T-helper 17 cell (primary cell): Measurements from ENCODE around the gene KDM4B. TPM values are rescaled to one million over a fixed set of nuclear protein-coding genes. Genes with fewer than 3 reads are reported as not detected.
"Not testable (repeated sequence)": the region's sequence is repeated elsewhere in the genome, so short reads cannot be mapped to it uniquely, and the experiment has no call there.

ENCODE experiments used
- ATAC-seq: fragments of 150-1000 bp; cut with Tn5 transposase; 2 replicates; pipeline ENCODE4 v1.10.0; 2021; ENCODE audit warnings: mild to moderate bottlenecking, moderate library complexity
- DNase-seq, 3 donors: peaks; one replicate each; pipeline versions ENCODE4 v3.0.0 to v3.0.0-alpha.2; 2020 to 2021
- H3K9me3 ChIP-seq: one replicate; pipeline ENCODE4 v1.7.0; 2013; ENCODE audit warnings: low read length, mild to moderate bottlenecking; ENCODE audit not compliant: control insufficient read depth, poor library complexity, severe bottlenecking
- H3K27ac Mint-ChIP-seq: one replicate; pipeline ENCODE4 v1.8.0; 2022; ENCODE audit warnings: mild to moderate bottlenecking, moderate library complexity, mixed read lengths
- H3K27me3 Mint-ChIP-seq: one replicate; pipeline ENCODE4 v1.8.0; 2022; ENCODE audit warnings: mixed read lengths
- H3K36me3 Mint-ChIP-seq: one replicate; pipeline ENCODE4 v1.8.0; 2022; ENCODE audit warnings: low read depth, mixed read lengths
- H3K4me1 Mint-ChIP-seq: one replicate; pipeline ENCODE4 v1.8.0; 2022; ENCODE audit warnings: mild to moderate bottlenecking, mixed read lengths
- H3K4me3 Mint-ChIP-seq: one replicate; pipeline ENCODE4 v1.8.0; 2022; ENCODE audit warnings: mild to moderate bottlenecking, moderate library complexity, mixed read lengths
- total RNA-seq, 4 donors: library from RNA in 2 of 4; stranded (reverse) in 2 of 4; gene quantifications; one replicate each; pipeline ENCODE4 v1.2.3 and lab custom pipeline; 2022 to 2026

KDM4B gene
- total RNA-seq (10 to 100 TPM; 37.6 to 42.2 TPM), total RNA-seq (lab: John Stamatoyannopoulos, UW) (53.0 to 53.8 reads per million in 2 donors)

DNA sequence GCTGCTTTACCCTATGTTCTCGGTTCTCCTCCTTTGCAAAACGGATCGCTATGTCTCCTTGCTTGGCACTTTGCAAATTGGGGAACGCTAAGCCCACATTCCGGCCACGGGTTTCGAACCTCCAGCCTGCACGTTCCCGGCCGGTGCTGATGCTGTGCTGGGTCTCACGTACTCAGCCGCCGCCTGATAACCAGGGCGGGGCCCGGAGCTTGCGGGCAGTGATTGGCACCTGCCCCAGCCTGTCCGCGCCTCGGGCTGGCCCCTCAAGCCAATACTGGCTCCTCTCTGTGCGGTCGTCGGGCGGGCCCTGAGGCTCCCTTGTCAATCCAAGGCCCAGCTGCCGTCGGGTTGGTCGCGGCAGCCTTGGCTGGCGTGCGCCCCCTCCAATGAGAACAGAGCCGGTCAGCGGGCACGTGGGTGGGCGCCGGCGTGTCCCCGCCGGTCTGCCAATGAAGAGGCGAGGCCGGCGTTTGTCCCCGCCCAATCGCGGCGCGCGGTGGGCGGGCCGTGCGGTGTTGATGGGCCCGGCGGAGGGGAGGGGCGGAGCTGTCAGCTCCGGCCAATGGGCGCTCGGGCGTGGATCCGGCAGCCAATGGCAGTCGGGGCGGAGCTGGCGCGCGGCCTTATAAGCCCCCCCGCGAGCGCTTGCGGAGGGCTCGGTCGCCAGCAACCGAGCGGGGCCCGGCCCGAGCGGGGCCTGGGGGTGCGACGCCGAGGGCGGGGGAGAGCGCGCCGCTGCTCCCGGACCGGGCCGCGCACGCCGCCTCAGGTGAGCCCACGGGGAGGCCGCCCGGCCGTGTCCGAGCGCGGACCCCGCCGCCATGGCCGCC is at the start of gene KDM4B:
Gene KDM4B (plus strand): TSS at position 652 of the 830 bp plus-strand sequence. CDS start 63,778 bp downstream, outside the sequence.
- Mint-ChIP-seq H3K4me3 (peak within 1 kb of the TSS; percentile 94), H3K4me1 (peaks cover 29% of the 10 kb centered on the region), H3K36me3 (no peaks in the 10 kb centered on the region), H3K27me3 (no peaks in the 10 kb centered on the region), H3K27ac (peak within 1 kb of the TSS; percentile 91)
- H3K9me3 ChIP-seq, result no peaks in the 10 kb centered on the region
- ATAC-seq, result peak; percentile 94
- DNase-seq, result peak; percentile 99

- no peak overlapping the region for H3K4me3 Mint-ChIP-seq
- ATAC-seq, result no peak
- no peaks in the 10 kb centered on the region for H3K36me3 Mint-ChIP-seq
Observed at GRCh38 chr19:4922530-4923275, 46.2 kb upstream of the KDM4B start.

GRCh38 chr19:4923276-4923747 is 45.6 kb upstream of the KDM4B start:
- Mint-ChIP-seq H3K27ac (no peak overlapping the region), H3K4me3 (no peak overlapping the region), H3K4me1 (no peaks in the 10 kb centered on the region), H3K27me3 (no peaks in the 10 kb centered on the region), H3K36me3 (no peaks in the 10 kb centered on the region)
- ATAC-seq (no peak), DNase-seq (no peak)
- no peaks in the 10 kb centered on the region for H3K9me3 ChIP-seq

More at GRCh38 chr19:4922530-4923275, 46.2 kb upstream of the KDM4B start:
- no peaks in the 10 kb centered on the region for H3K9me3 ChIP-seq
- no peak overlapping the region for H3K27ac Mint-ChIP-seq
- no peak for DNase-seq
- H3K4me1 Mint-ChIP-seq, result no peaks in the 10 kb centered on the region
- H3K27me3 Mint-ChIP-seq, result no peaks in the 10 kb centered on the region

GRCh38 chr19:4929186-4929585 is 39.7 kb upstream of the KDM4B start:
- no peak for DNase-seq
- Mint-ChIP-seq H3K27ac (no peak overlapping the region), H3K4me3 (no peak overlapping the region), H3K4me1 (no peaks in the 10 kb centered on the region), H3K27me3 (no peaks in the 10 kb centered on the region), H3K36me3 (no peaks in the 10 kb centered on the region)
- H3K9me3 ChIP-seq, result no peaks in the 10 kb centered on the region
- no peak for ATAC-seq

GRCh38 chr19:4930664-4931063 is 38.2 kb upstream of the KDM4B start:
- no peak for DNase-seq
- H3K9me3 ChIP-seq, result no peaks in the 10 kb centered on the region
- Mint-ChIP-seq H3K27ac (no peak overlapping the region), H3K36me3 (no peaks in the 10 kb centered on the region), H3K4me1 (no peaks in the 10 kb centered on the region), H3K4me3 (no peak overlapping the region), H3K27me3 (no peaks in the 10 kb centered on the region)
- no peak for ATAC-seq

GRCh38 chr19:4932711-4933110 is 36.2 kb upstream of the KDM4B start:
- Mint-ChIP-seq H3K27ac (no peak overlapping the region), H3K27me3 (no peaks in the 10 kb centered on the region), H3K36me3 (no peaks in the 10 kb centered on the region), H3K4me3 (no peak overlapping the region), H3K4me1 (no peaks in the 10 kb centered on the region)
- DNase-seq, result no peak
- no peaks in the 10 kb centered on the region for H3K9me3 ChIP-seq
- ATAC-seq, result no peak

DNA sequence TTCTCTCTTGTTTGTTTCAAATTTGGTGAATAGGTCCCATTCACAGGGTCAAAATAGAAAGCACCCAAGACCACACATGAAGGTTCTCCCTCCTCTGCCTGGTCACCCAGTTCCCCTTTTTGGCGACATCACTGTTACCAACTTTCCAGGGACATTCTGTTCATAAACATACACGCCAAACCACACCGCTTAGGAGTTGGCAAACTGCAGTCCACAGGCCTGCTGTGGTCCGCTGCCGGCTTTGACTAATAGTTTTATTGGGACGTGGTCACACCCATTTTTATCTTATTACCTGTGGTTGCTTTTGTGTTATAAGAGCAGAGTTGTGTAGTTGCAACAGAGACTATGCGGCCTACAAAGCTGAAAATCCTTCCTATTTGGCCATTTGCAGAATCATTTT is 35.4 kb upstream of the KDM4B start:
- Mint-ChIP-seq H3K27ac (peak overlapping the region; percentile 69), H3K27me3 (no peaks in the 10 kb centered on the region), H3K4me1 (peaks cover 2% of the 10 kb centered on the region), H3K36me3 (no peaks in the 10 kb centered on the region), H3K4me3 (no peak overlapping the region)
- H3K9me3 ChIP-seq, result no peaks in the 10 kb centered on the region
- DNase-seq (no peak), ATAC-seq (no peak)

GRCh38 chr19:4935444-4935843 is 33.5 kb upstream of the KDM4B start:
- no peak for ATAC-seq
- DNase-seq, result no peak
- Mint-ChIP-seq H3K27ac (no peak overlapping the region), H3K27me3 (no peaks in the 10 kb centered on the region), H3K36me3 (no peaks in the 10 kb centered on the region), H3K4me1 (peaks cover 2% of the 10 kb centered on the region), H3K4me3 (no peak overlapping the region)
- no peaks in the 10 kb centered on the region for H3K9me3 ChIP-seq

GRCh38 chr19:4937060-4937459 is 31.9 kb upstream of the KDM4B start:
- no peaks in the 10 kb centered on the region for H3K27me3 Mint-ChIP-seq
- no peak overlapping the region for H3K27ac Mint-ChIP-seq
- no peak for ATAC-seq
- H3K36me3 Mint-ChIP-seq, result no peaks in the 10 kb centered on the region
- H3K9me3 ChIP-seq, result no peaks in the 10 kb centered on the region
- DNase-seq, result no peak
- H3K4me3 Mint-ChIP-seq, result no peak overlapping the region
- H3K4me1 Mint-ChIP-seq, result peaks cover 2% of the 10 kb centered on the region

GRCh38 chr19:4938461-4938860 is 30.5 kb upstream of the KDM4B start:
- not testable (repeated sequence) for H3K27ac Mint-ChIP-seq, DNase-seq, H3K9me3 ChIP-seq, H3K27me3 Mint-ChIP-seq, H3K36me3 Mint-ChIP-seq, H3K4me3 Mint-ChIP-seq, ATAC-seq, H3K4me1 Mint-ChIP-seq

DNA sequence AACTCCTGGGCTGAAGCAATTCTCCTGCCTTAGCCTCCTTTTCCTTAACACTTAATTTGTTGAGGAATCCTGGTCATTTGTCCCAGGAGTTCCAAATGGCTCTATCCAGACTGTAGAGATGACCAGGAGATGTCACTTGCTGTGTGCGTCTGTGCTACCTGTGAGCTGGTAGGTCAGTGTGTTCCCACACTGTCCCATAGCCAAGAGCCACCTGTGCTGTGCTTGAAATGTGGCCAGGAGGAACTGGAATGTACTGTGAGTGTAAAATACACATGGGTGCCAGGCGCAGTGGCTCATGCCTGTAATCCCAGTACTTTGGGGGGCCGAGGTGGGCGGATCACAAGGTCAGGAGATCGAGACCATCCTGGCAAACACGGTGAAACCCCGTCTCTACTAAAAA is 29.4 kb upstream of the KDM4B start:
- Mint-ChIP-seq H3K27ac (no peak overlapping the region), H3K4me1 (peaks cover 2% of the 10 kb centered on the region), H3K36me3 (no peaks in the 10 kb centered on the region), H3K27me3 (no peaks in the 10 kb centered on the region), H3K4me3 (no peak overlapping the region)
- ATAC-seq (no peak), DNase-seq (no peak)
- no peaks in the 10 kb centered on the region for H3K9me3 ChIP-seq

DNA sequence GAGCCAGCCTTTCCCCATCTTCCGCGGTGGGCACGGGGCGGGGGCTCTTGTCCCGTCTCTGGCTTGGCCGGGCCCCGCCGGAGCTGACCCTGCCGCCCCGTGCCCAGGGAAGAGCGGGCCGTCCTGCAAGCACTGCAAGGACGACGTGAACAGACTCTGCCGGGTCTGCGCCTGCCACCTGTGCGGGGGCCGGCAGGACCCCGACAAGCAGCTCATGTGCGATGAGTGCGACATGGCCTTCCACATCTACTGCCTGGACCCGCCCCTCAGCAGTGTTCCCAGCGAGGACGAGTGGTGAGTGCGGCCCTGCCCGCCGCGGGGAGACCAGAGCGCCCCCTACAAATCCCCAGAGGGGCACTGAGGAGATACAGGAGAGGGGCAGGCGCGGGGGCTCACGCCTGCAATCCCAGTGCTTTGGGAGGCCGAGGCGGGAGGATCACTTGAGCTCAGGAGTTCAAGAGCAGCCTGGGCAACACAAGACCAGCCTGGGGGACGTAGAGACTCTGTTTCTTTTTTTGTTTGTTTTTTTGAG is 27.2 kb upstream of the KDM4B start:
- not testable (repeated sequence) for H3K27me3 Mint-ChIP-seq, H3K9me3 ChIP-seq, H3K36me3 Mint-ChIP-seq, H3K4me1 Mint-ChIP-seq, DNase-seq, ATAC-seq, H3K27ac Mint-ChIP-seq, H3K4me3 Mint-ChIP-seq

GRCh38 chr19:4950650-4951049 is 18.3 kb upstream of the KDM4B start:
- H3K27me3 Mint-ChIP-seq, H3K9me3 ChIP-seq, DNase-seq, H3K27ac Mint-ChIP-seq, H3K36me3 Mint-ChIP-seq, H3K4me3 Mint-ChIP-seq, H3K4me1 Mint-ChIP-seq, ATAC-seq: not testable (repeated sequence)
